Heart left ventricle (tissue), 16 donors: ENCODE data around the gene PPP2R2D. TPM values are rescaled to one million over a fixed set of nuclear protein-coding genes. Genes with fewer than 3 reads are reported as not detected.

Experiments used
- ATAC-seq, 4 donors: fragments of 200-7000 bp; cut with Tn5 transposase; one replicate each; pipeline ENCODE4 v1.9.1; 2020 to 2022; ENCODE audit warnings: moderate library complexity in 4 of 4, mild to moderate bottlenecking in 3 of 4, moderate number of reproducible peaks in 1 of 4
- DNase-seq, 5 donors: peaks; one replicate each; pipeline ENCODE4 v3.0.0-alpha.2; 2020
- H3K27ac ChIP-seq, 12 donors: fragments of 200-600 bp; sonication (generic) in 4 of 12; one replicate each; pipeline versions ENCODE4 v1.5.0 to v1.8.0; 2016 to 2022; ENCODE audit warnings: mild to moderate bottlenecking in 2 of 12
- H3K27me3 ChIP-seq, 9 donors: fragments of 200-600 bp; sonication (generic) in 2 of 9; one replicate each; pipeline versions ENCODE4 v1.5.1 to v1.8.0; 2016 to 2022; ENCODE audit warnings: mild to moderate bottlenecking in 3 of 9
- H3K36me3 ChIP-seq, 9 donors: fragments of 200-600 bp; sonication (generic) in 2 of 9; one replicate each; pipeline versions ENCODE4 v1.5.0 to v1.8.0; 2018 to 2022; ENCODE audit warnings: mild to moderate bottlenecking in 2 of 9
- H3K4me1 ChIP-seq, 12 donors: fragments of 200-600 bp; sonication (generic) in 4 of 12; one replicate each; pipeline versions ENCODE4 v1.5.0 to v1.8.0; 2016 to 2022; ENCODE audit warnings: mild to moderate bottlenecking in 3 of 12
- H3K4me3 ChIP-seq, 12 donors: fragments of 200-600 bp; sonication (generic) in 4 of 12; one replicate each; pipeline versions ENCODE4 v1.5.0 to v1.8.0; 2017 to 2022; ENCODE audit warnings: mild to moderate bottlenecking in 9 of 12, moderate library complexity in 4 of 12
- H3K9me3 ChIP-seq, 12 donors: fragments of 200-600 bp; sonication (generic) in 4 of 12; one replicate each; pipeline versions ENCODE4 v1.5.0 to v1.8.0; 2016 to 2022; ENCODE audit warnings: mild to moderate bottlenecking in 1 of 12
- CTCF ChIP-seq, 12 donors: fragments of 200-600 bp; sonication (generic) in 4 of 12; IDR thresholded peaks; one replicate each; pipeline versions ENCODE4 v1.5.0 to v1.8.0; 2018 to 2022; ENCODE audit warnings: antibody characterized with exemption in 12 of 12, mild to moderate bottlenecking in 5 of 12
- POLR2A ChIP-seq, 2 donors: fragments of 450-650 bp; IDR thresholded peaks; one replicate each; pipeline ENCODE4 v1.6.1; 2017; ENCODE audit warnings: antibody characterized with exemption in 2 of 2, mild to moderate bottlenecking in 2 of 2, moderate library complexity in 2 of 2
- WGBS, 4 donors: extraction: QIAGEN DNeasy Blood & Tissue Kit in 2 of 4; methylation state at CpG; one replicate each; pipeline versions ENCODE4 v1.1.5 to v1.1.7; 2013 to 2018; 5-methylcytosine and 5-hydroxymethylcytosine counted together
- intact Hi-C, 10 donors: fragments of 100-400 bp; cut with DNase I; formaldehyde crosslinking; loops; one replicate each; pipeline versions ENCODE4 v1.11.1 to v1.14.2; 2022
- polyA plus RNA-seq, 2 donors: library from polyadenylated mRNA; stranded (reverse); fragments of 200-250 nt; gene quantifications; one replicate each; pipeline ENCODE4 v1.2.3, GENCODE V29; 2013
- total RNA-seq, 9 donors: library from RNA; depleted of rRNA in 2 of 9; stranded (reverse); fragments of >200 nt in 2 of 9; fragmentation: NEBNext Ultra II Directional in 3 of 9; extraction: Animal tissue kit (Norgen Biotek cat#: 25700) in 3 of 9; gene quantifications; one replicate each; pipeline versions ENCODE4 v1.1.0 to v1.2.4, GENCODE V29; 2016 to 2023
- donor health status: ischemic (EF 13 %, LVEDD 7.1; RV severe dilation, severe dysfunction).
- donor health status: healthy with polysubstance abuse.
- donor health status: DM: no; HTN: yes; CAD: no.
- donor health status: DM: no; HTN: no; CAD: no.
- donor health status: ischemic (EF 25% LVEDD 6.9; RV normal size, moderate dysfunction).
- donor health status: ischemic (EF 25% LVEDD 5.7; RV mildly dilated, moderate dysfunction).
- donor health status: healthy.
- donor health status: DM: yes; HTN: yes; CAD: no.
- donor health status: ischemic (EF 35%, LVEDD 5.7; RV mildly dilated, moderate dysfunction).
- donor health status: nonischemic (EF 11% LVEDD 7.7; RV severe dilation, severe dysfunction).
- donor health status: DM: yes; HTN: yes; CAD: no.
- donor health status: PGD.
- donor health status: ischemic (EF 29% LVEDD 5.4; RV normal size, mild dysfunction).
- donor health status: nonischemic (EF 23%, LVEDD 6.1; RV moderate dilation, normal function).

Gene PPP2R2D
- total and polyA plus RNA-seq, 11 donors = 29.4 to 43.4 (median 36.4) TPM

GRCh38 chr10:131972474-131973071 is 71.8 kb downstream of the PPP2R2D start:
- peak overlapping the region in 11 of 12 donors; percentile 40 to 82 (median 72) for H3K27ac ChIP-seq
- DNase-seq (peak; percentile 78 to 85 (median 84)), ATAC-seq (peak; percentile 70 to 89 (median 73))
- WGBS, 4 donors = 11 to 20% (median 13%) methylated on average over 11 of the region's 11 CpGs
- no peak for TF ChIP-seq POLR2A (IDR thresholded peaks at IDR 0.05)
- TF ChIP-seq CTCF (IDR thresholded peaks at IDR 0.05) = no peak
- H3K9me3 ChIP-seq = no peaks in the 10 kb centered on the region
- H3K4me1 ChIP-seq = peaks cover 10 to 55% (median 32%) of the 10 kb centered on the region in 12 donors
- no peaks in the 10 kb centered on the region for H3K27me3 ChIP-seq
- intact Hi-C loops = loop anchor here in 5 of 10 donors (5.0 to 10.0 kb wide), 3 partner anchors 65 to 70 kb away; partner anchors contain the start of gene PPP2R2D (in 4 of the 5)
- peaks cover 0 to 47% (median 40%) of the 10 kb centered on the region in 9 donors for H3K36me3 ChIP-seq
- peak overlapping the region in 8 of 12 donors; percentile 5 to 24 (median 10) for H3K4me3 ChIP-seq

- H3K27ac ChIP-seq = peak overlapping the region in 11 of 12 donors; percentile 40 to 82 (median 72)
- DNase-seq = peak in 4 of 5 donors; percentile 44 to 81 (median 66)
- peaks cover 0 to 39% (median 32%) of the 10 kb centered on the region in 9 donors for H3K36me3 ChIP-seq
- ATAC-seq = peak; percentile 67 to 89 (median 79)
- peak overlapping the region in 6 of 12 donors; percentile 7 to 24 (median 14) for H3K4me3 ChIP-seq
- no peaks in the 10 kb centered on the region for H3K9me3 ChIP-seq
- peaks cover 10 to 59% (median 32%) of the 10 kb centered on the region in 12 donors for H3K4me1 ChIP-seq
- intact Hi-C loops = loop anchor here in 5 of 10 donors (5.0 to 10.0 kb wide), 3 partner anchors 66 to 71 kb away; partner anchors contain the start of gene PPP2R2D (in 4 of the 5)
- TF ChIP-seq CTCF (IDR thresholded peaks at IDR 0.05) = no peak
- no peak for TF ChIP-seq POLR2A (IDR thresholded peaks at IDR 0.05)
- no peaks in the 10 kb centered on the region for H3K27me3 ChIP-seq
- 51 to 78% (median 65%) methylated on average over 27 to 34 of the region's 34 CpGs for WGBS, 4 donors
Measured at GRCh38 chr10:131973160-131973951, 72.5 kb downstream of the PPP2R2D start.

GRCh38 chr10:131974034-131974817 is 73.4 kb downstream of the PPP2R2D start:
- WGBS, 4 donors = 72 to 83% (median 76%) methylated on average over 14 of the region's 14 CpGs
- TF ChIP-seq POLR2A (IDR thresholded peaks at IDR 0.05) (no peak), CTCF (IDR thresholded peaks at IDR 0.05) (no peak)
- Histone ChIP-seq H3K36me3 (peaks cover 0 to 30% (median 23%) of the 10 kb centered on the region in 9 donors), H3K4me3 (no peak overlapping the region), H3K4me1 (peaks cover 10 to 67% (median 37%) of the 10 kb centered on the region in 12 donors), H3K27ac (peak overlapping the region in 10 of 12 donors; percentile 6 to 82 (median 66)), H3K9me3 (no peaks in the 10 kb centered on the region), H3K27me3 (no peaks in the 10 kb centered on the region)
- ATAC-seq (peak in 2 of 4 donors; percentile 2 to 3), DNase-seq (no peak)
- intact Hi-C loops = loop anchor here in 5 of 10 donors (5.0 to 10.0 kb wide), 3 partner anchors 67 to 72 kb away; partner anchors contain the start of gene PPP2R2D (in 4 of the 5)
